GM12874 (cell line): Measurements from ENCODE around the gene HOXC12.

Experiments used
- CTCF ChIP-seq: IDR thresholded peaks from 2 replicates; pipeline ENCODE4 v1.5.1; 2011; ENCODE audit warnings: low read depth, mild to moderate bottlenecking, control low read depth, low read length, moderate library complexity; ENCODE audit not compliant: insufficient read depth

Gene HOXC12

GRCh38 chr12:54001283-54002187, 46.8 kb downstream of the HOXC12 start:
- no peak for TF ChIP-seq CTCF

- TF ChIP-seq CTCF: no peak
Measured at GRCh38 chr12:54002278-54002914, 47.7 kb downstream of the HOXC12 start.

- TF ChIP-seq CTCF: no peak
Measured at GRCh38 chr12:54002915-54003389, 48.2 kb downstream of the HOXC12 start.

- no peak for TF ChIP-seq CTCF
Measured at GRCh38 chr12:54003625-54004024, 48.9 kb downstream of the HOXC12 start.

- no peak for TF ChIP-seq CTCF
Measured at GRCh38 chr12:54004063-54004840, 49.5 kb downstream of the HOXC12 start.

- no peak for TF ChIP-seq CTCF
Measured at GRCh38 chr12:54004841-54005530, 50.3 kb downstream of the HOXC12 start.

- no peak for TF ChIP-seq CTCF
Measured at GRCh38 chr12:54005531-54005852, 50.8 kb downstream of the HOXC12 start.
